Peyer's patch (tissue), 4 donors: Measurements from ENCODE around the gene PLEKHM3.

Experiments used
- POLR2A ChIP-seq, 2 donors: fragments of 450-650 bp; IDR thresholded peaks; one replicate each; pipeline ENCODE4 v1.5.1; 2017; ENCODE audit warnings: antibody characterized with exemption in 2 of 2, mild to moderate bottlenecking in 2 of 2, moderate library complexity in 2 of 2
- TF ChIP-seq, protein P1 (sequence below), 6 experiments: fragments of 450-650 bp in 4 of 6; fragments of 200-600 bp in 2 of 6; sonication (generic) in 1 of 6; IDR thresholded peaks; one replicate each; pipeline ENCODE4 v1.5.1; 2017 to 2019; ENCODE audit warnings: antibody characterized with exemption in 6 of 6, mild to moderate bottlenecking in 3 of 6, moderate library complexity in 1 of 6

DNA sequence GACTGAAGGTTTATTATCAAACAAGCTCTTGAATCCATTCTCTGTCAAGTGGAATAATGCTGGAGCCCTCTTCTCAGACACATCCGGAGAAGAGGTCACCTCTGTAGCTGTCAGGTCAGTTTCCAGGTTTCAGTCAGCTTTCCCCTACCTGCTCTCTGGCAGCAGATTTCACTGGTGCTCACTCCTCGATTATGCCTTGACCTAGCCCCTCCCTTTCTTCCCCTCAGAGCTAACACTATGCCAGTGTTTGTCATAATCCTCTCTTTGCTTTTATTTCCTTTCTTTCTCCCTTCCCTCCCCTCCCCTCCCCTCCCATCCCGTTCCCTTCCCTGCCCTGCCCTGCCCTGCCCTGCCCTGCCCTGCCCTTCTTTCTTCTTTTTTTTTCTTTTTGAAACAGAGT is 22.5 kb upstream of the PLEKHM3 start:
- TF ChIP-seq, protein P1, sequence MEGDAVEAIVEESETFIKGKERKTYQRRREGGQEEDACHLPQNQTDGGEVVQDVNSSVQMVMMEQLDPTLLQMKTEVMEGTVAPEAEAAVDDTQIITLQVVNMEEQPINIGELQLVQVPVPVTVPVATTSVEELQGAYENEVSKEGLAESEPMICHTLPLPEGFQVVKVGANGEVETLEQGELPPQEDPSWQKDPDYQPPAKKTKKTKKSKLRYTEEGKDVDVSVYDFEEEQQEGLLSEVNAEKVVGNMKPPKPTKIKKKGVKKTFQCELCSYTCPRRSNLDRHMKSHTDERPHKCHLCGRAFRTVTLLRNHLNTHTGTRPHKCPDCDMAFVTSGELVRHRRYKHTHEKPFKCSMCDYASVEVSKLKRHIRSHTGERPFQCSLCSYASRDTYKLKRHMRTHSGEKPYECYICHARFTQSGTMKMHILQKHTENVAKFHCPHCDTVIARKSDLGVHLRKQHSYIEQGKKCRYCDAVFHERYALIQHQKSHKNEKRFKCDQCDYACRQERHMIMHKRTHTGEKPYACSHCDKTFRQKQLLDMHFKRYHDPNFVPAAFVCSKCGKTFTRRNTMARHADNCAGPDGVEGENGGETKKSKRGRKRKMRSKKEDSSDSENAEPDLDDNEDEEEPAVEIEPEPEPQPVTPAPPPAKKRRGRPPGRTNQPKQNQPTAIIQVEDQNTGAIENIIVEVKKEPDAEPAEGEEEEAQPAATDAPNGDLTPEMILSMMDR (IDR thresholded peaks at IDR 0.05), result no peak
- no peak for TF ChIP-seq POLR2A (IDR thresholded peaks at IDR 0.05)
